NCI-H2227 (cell line): ENCODE data around the gene ZIC5.

Experiments used
- DNase-seq: peaks from one replicate; lab custom pipeline; 2025; ENCODE audit not compliant: unreplicated experiment; lab: John Stamatoyannopoulos, UW

ZIC5 gene

DNA sequence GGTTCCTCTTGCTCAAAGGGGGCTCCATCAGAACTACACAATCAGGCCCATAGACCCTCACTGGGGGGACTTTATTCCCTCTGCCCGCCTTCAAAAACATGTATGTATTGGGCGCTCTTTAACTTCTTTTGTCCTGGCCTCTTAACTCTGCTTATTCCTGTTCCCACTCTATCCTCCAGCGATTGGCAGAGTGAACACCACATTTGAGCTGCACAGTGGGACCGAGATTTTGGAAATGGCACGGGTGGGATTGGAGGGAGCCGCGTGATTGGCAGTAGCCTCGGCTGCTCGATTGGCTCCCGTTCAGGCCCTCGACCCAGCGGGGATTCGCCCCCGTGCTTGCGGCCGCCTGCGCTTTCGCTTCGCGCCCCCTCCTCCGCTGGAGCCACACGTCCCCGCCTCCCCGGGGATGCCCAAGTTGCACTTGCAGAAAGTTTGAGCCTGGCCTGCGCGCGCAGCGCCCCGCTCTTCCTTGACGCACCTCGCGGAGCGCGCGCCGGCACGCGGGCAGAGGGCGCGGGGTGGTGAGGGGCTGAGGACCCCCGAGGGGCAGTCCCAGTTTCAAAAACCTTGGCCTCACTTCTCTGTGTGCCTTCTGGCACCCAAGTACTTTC, at the start of gene ZIC5:
Gene ZIC5, minus strand, starts transcription at position 192 of the 614 bp plus-strand sequence. Its CDS starts 164 bp downstream, at position 28.
- DNase-seq = peak; percentile 86

GRCh38 chr13:100019780-100020356, 48.3 kb upstream of the ZIC5 start:
- DNase-seq = no peak

DNA sequence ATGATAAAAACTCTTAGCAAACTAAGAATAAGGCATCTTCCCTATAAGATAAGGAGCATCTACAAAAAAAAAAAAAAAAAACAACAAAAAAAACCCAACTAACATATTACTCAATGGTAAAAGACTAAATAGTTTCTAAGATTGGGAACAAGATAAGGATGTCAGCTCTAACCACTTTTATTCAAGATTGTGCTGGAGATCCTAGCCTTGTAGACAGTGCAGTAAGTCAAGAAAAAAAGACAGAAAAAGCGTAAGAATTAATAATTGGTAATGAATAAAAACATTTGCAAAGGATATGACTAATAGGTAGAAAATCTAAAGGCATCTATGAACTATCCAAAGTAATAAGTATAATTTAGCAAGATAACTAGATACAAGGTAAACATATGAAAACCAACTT, 43.1 kb upstream of the ZIC5 start:
- no peak for DNase-seq

GRCh38 chr13:99998261-99998660, 26.7 kb upstream of the ZIC5 start:
- DNase-seq = no peak

DNA sequence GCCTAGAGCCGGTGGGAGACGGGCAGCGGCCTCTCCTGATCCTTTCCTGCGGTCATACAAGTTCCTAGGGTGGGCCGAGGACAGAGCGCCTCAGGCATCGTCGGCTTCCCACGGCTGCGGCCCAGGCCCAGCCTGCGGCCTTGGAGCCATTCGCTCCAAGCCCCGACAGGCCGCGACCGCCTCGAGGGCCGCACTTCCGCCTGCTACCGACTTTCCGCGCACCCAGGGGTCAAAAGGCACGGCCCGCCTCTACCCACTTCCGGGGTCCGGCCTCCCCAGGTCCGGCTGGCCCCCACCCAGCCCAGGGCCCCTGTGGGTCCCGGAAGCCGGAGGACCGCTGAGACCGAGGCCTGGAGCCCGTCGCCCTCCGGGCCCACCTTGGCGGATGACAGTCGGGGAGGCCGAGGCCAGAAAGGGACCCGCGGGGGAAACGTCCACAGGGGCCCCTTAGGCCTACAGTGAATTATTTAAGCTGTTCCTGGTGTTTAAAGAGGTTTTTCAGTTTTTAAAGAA, 26.2 kb upstream of the ZIC5 start:
- DNase-seq = no peak

- no peak for DNase-seq
Observed at GRCh38 chr13:99996381-99996973, 24.9 kb upstream of the ZIC5 start.

DNA sequence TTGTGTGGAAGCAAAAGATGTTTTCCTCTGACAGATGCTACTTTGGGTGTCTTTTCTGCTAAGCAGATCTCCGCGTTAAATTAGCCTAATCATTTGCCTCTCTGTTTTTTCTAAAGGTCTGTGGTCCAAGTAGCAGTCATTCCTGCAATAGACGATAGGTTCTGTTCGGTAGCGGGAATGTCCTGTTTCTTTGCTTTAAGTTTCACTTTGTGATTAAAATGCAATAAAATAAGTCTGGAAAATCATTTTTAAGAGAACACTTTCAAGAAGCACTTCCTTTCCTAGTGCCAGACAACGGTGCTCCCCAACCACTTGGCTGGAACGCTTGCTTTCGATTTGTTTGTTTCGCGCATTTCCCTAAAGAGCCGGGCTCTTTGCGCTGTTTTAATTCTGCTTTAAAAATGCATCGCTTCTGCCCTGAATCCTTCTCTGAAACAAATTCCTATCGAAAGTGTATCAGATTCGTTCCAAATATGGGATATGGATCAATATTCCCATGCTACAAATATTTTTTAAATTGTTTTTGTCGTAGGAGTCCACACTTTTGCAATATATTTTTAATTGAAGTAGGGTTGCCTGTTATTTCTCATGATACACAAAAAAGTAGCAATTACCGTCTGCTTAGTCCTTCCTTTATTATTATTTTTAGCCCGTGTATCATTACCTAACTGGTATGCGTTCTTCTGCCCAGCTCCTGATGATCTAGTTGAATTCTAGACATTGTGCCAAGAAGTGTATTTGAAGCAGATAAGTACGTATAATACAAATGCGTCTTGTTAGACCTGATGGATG, 24.2 kb upstream of the ZIC5 start:
- no peak for DNase-seq

GRCh38 chr13:99995104-99995588, 23.6 kb upstream of the ZIC5 start:
- DNase-seq = no peak

DNA sequence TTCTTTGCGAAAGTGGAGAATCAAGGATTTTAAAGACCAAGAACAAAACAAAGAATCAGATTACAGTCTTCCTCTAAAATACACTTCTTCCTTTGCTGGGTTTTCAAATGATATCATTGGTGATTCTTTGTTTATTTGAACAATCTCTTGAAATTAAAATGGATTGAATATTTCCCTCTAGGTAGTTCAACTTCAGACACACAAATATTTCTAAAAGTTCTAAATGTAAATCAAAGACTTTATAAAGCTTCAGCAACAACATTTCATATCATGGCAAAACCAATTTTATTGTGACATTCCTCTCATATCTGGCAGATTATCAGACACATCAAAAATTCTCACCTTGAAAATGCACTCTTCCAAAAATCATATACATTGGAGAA, 23.1 kb upstream of the ZIC5 start:
- no peak for DNase-seq

DNA sequence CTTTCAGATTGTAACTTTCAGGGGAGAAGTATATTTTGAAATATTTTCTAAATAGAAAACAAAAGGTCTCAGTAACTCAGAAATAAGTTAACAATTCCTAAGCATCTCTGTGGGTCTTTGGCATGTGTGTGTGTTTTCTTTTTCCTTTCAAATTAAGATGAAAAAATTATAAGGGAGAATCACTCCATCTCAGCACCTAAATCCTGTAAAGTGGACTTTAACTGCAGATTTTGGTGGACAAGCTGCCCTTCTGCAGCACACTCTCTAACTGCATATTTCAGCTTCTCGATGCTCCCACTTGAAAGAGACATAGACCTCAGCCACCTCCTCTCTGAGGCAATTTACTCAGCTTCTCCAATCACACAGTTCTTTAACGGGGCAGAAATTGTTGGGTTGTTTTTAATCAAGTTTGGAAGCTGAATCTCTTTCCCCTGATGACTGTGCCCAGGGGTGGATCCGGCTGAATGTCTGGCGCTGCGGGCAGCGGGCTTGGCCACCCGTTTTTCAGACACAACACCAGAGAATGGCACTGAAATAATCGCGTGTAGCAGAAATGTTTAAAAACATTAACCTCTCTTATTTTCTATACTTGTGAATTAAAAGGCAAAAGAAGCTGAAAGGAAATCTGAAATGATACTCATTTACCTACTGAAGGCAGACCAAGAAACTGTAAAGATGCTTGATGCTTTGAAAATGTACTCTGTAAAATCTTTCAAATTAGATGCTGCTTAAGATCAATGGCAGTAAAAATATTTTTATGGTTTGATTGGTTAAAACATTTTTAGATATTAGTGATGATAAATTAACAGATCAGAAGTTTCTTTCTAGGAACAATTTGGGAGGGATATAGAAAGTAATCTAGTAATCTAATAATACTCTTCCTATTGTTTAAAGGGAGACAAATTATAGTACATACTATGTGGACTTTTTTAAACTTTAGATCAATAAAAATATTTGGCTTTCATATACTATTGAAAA, 22.4 kb upstream of the ZIC5 start:
- no peak for DNase-seq

DNA sequence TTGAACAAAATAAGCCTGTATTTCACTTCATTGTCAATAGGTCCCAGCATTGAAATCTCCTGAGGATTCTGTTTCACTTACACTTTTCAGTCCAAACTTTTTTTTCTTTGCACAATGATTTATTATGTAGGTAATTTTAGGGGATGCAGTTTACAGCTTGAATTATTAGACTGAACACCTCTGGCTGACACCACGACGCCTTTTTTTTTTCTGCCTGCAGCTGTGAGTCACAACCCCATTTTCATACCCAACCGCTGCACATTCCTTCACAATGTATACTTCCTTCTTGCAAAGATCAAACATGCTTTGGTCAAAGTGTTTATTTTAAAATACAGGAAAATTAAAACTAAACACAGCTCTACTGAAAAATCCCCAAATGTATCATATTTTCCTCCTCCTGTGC, 21.4 kb upstream of the ZIC5 start:
- no peak for DNase-seq

- DNase-seq = no peak
Observed at GRCh38 chr13:99991828-99992775, 20.5 kb upstream of the ZIC5 start.

DNA sequence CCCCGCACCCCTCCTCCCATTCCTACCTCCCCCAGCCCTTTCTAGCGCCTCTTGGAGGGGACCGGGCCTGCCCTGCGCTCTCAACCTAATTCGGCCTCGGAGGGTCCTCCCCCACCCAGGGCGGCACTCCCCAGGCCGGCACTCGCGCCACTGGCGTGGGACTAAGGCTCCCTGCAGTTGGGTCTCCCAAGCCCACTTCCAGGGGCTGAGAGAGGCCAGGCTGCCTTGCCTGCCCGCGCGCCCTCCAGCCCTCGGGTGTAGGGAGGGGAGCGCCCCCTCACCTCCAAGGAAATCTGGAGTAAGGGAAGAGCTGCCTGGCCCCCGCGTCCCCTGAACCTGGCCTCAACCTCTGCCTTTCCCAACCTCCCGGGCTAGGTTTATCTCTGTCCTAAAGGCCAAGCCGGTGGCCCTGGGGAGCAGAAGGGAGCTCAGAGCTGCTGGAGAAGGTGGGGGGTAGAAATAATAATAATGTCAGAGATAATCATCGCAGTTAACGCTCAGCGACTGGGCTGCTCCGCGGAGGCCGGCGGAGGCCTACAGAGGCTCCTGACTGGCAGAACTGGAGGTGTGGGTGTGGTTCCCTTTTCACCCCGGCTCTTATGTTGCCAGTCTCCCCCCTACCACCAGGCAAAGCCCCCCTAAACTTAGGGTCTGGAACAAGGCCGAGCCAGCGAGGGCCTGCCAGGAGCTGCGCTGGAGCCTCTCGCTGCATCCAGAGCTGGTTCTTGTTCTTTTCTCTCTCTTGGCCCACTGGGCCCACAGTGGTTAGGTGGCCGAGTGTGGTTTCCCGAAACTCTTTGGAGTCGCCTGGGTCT, 19.7 kb upstream of the ZIC5 start:
- peak; percentile 37 for DNase-seq

DNA sequence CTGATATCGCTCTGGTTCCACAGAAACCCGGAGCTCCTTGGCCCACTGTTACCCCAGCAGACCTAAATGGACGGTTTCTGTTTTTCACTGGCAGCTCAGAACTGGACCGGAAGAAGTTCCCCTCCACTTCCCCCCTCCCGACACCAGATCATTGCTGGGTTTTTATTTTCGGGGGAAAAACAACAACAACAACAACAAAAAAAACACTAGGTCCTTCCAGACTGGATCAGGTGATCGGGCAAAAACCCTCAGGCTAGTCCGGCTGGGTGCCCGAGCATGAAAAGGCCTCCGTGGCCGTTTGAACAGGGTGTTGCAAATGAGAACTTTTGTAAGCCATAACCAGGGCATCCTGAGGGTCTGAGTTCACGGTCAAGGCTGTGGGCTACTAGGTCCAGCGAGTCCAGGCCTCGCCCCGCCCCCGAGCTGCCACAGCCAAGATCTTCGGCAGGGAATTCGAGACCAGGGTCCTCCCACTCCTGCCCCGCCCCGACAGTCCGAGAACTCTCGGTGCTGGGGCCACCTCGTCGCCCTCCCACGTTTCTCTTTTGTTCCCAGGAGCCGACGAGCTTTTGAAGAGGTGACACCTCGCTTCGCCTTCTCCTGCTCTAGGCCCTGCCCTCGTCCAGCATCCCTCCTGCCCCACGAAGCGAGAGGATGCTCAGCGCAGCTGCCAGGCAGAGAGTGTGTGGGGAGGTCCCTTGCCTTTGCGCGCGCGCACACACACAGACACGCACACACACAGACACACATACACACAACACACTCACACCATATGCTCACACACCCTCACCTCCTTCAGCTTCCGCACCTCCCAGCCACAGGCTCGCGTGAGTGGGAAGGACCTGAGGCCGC, 18.8 kb upstream of the ZIC5 start:
- DNase-seq = peak; percentile 54

GRCh38 chr13:99989276-99990125, 17.9 kb upstream of the ZIC5 start:
- no peak for DNase-seq

DNA sequence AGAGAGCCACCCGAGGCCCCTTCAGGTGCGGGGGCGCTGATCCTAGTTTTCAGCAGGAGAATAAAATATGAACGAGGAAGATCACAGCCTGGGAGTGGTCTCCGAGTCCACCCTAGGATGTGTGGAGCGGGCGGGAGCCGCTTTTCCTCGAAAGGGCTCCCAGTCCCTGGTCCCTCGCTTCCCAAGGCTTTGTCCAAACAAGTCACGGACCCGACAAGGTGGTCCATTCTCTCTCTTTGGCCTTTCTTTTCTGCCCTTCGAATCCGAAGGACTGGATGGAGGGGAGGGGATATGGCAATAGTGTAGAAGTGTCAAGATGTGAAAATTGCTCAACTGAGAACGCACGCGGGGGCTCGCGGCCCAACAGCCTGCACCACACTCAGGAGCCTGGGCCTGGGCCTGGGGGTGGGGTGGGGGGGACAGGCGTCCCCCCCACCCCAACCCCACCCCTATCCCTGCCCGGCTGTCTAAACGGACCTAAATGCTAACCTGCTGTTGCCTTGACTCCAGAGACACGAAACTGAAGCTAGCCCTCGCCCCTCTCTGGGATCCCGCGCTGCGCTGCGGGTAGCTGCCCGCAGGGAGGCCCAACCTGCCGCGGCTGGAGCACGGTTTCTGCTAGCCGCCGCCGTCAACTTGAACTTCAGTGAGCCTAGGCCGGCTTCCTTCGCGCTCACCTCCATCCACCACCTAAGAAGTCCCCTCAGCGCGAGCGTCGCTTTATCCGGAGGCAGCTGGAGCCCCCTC, 17.1 kb upstream of the ZIC5 start:
- no peak for DNase-seq
